GM12892 (cell line): ENCODE data around the gene DNAH1.

Experiments
- POLR2AphosphoS5 ChIP-seq: IDR thresholded peaks from 2 replicates; pipeline ENCODE4 v1.6.1; 2011; ENCODE audit warnings: low read depth, low read length, control low read depth
- TAF1 ChIP-seq: IDR thresholded peaks from 2 replicates; pipeline ENCODE4 v1.6.1; 2011; ENCODE audit warnings: low read depth, mild to moderate bottlenecking, control low read depth, low read length, borderline replicate concordance

DNA sequence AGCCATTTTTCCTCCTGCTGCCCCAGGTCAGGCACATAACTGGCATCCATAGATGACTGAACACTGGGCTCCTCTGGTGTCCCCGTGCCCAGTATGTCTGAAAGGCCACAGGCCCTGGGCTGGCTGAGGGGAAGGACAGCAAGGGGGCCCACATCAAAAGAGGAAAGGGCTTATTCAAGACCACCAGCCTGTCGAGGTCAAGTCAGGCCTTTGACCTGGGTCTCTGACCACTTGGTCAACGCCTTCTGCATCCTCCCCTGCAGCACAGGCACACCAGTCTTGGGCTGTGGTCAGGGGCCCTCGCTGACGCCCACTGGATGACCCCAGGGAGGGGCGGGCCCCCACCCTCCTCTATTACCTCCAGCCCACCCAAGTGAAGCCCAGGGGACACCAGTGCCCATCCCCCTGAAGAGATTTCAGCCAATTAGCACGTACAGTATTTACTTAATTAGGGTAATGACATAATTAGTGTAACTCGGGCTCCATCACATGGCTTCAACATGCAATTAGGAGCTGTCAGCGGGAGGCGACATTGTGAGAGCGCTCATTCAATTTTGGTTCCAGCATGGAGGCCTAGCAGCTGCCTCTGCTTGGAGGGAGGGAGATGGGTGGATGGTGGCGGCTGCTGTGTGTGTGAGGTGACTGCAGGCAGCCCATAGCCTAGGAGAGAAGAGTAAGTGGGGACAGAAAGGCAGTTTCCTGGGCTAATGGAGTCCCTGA, 13.5 kb upstream of the DNAH1 start:
- TF ChIP-seq TAF1 (no peak), POLR2AphosphoS5 (no peak)
